HUDEP-2 (cell line): Measurements from ENCODE around the gene CNTNAP2.

ENCODE experiments used
- DNase-seq, 76 experiments: peaks; one replicate each; lab custom pipeline; 2025; ENCODE audit not compliant: unreplicated experiment in 76 of 76; lab: John Stamatoyannopoulos, UW

CNTNAP2 gene

DNA sequence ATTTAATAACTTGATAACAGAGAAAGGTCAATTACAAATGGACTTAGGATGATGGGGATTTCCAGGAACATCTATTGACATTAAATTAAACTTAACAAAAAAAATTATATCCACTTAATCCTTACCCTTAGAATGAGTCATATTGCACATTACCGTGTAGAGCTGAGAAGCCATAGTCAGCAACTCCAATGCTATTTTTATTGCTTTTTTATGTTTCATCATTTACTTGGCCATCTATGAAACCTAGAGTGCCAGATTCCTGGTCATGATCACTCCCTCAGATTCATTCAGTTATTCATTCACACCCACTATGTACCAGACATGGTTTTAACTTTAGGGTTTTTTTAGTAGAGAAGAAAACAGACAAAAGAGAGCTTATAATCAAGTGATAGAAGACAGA, 1180.4 kb downstream of the CNTNAP2 start:
- no peak for DNase-seq

DNA sequence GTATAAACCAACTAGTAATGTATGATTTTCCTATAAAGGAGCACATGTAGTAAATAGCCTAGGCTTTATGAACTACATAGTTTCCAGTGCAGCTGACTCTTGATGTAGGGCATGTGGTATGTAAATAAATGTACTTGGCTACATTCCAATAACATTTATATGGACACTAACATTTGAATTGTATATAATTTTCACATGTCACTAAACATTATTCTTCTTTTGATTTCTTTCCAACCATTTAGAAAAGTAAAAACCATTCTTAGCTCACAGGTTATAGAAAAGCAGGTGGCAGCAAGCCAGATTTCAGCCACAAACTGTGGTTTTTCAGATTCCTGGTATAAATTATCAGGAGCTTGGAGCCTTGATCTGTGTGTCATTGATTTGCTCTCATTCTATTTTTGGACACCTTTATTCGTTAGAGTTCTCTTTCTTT, 1182.0 kb downstream of the CNTNAP2 start:
- no peak for DNase-seq

DNA sequence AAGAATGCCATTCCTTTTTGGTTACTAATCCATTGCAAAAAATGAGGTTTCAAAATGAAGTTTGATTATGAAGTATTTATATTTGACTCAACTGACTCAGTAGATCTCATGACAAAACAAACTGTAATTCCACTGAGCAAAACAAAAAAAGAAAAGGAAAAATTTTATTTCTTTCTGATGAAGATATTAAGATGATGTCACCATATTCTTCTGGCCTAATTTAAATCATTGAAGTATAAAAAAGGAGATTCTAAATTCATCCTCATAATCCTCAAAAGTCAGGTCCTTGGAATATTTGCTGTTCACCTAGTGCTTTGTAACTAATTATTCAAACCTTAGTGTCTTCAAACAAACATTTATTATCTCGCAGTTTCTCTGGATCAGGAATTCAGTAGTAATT, 1183.7 kb downstream of the CNTNAP2 start:
- no peak for DNase-seq

DNA sequence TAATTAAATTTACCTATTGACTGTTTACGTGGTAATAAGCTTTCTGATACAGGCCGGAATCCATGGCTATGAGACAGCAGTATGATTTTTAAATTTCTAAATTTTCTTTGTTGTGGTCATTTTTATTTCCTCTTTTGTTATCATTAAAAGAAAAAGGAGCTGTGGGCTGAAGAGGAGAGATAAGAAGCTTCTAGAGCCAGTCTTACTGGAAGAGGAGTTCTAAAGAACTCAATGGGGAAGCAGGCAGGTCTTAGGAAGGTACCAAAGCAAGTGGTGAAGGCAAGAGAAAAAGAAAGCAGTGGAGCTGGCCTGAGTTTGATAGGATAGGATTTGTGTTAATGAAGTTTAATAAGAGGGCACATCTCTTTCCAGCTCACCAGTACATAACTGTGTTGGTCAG, 1187.8 kb downstream of the CNTNAP2 start:
- DNase-seq: peak in 2 of 76 experiments; percentile 2 to 15

DNA sequence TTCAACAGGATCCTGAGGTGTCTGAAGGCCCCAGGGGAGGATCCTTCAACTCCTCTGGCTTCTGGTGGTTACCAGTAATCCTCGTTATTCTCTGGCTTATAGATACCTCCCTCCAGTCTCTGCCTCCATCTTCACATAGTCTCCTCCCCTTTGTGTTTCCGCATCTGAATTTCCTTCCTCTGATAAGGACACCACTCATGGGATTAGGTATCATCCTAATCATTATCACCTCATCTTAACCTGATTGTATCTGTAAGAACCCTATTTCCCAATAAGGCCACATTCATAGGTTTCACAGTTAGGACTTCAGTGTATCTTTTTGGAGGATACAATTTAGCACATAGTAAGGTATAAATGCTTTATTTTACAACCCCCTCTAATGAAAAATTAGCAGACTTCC, 1189.2 kb downstream of the CNTNAP2 start:
- no peak for DNase-seq

DNA sequence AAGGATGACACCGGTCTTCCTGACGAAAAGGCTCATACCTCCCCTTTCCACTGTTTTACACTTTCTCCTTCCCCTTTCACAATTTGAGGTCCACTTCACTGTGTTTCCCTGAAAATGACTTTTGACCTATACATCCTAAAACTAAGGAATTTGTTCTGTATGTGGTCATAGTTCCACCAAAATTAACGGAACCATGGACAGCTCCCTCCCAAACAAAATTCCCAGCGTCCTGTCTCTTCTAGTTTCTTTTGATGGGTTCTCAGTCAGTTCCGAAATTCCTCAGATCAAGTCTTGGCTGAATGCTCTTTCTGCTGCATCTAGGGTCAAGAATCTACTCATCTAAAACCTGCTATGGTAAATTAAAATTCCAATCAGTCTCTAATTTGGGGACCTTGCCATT, 1191.9 kb downstream of the CNTNAP2 start:
- DNase-seq: no peak

DNA sequence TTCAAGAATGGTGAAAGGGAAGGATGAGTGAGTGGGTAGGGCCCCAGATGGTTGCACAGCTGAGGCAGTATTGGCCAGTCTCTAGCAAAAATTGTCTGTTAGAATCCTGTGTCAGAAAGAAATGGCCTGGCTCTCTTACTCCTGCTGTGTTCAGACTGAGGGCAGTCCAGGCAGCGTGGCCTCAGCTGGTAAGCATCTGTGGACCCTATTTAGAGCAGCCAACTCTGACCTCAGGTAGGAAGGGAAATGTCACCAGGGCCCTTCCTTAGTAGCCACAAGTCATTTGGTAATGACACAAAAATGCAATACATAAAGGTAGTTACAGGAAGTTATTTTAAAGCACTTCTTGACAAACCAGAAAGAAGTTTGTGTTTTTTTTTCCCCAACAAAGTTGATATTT, 1194.7 kb downstream of the CNTNAP2 start:
- DNase-seq: no peak

DNA sequence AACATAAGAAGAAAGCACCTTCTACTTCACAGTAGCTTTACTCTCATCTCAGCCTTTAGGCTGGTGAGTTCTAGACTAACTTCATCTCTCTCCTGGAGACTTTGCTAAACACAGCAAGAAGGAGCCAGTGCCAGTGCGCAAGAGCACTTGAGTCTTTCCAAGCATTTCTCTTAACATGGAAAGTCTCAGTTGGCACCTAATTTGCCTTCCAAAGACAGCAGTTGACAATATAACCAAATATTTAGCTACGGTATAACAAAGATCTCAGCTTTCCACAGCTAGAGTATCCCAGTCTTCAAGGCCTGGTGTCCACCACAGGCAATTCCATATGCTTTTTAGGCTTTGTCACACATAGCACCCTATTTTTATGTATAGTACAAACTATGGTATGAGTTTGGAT, 1204.9 kb downstream of the CNTNAP2 start:
- no peak for DNase-seq

DNA sequence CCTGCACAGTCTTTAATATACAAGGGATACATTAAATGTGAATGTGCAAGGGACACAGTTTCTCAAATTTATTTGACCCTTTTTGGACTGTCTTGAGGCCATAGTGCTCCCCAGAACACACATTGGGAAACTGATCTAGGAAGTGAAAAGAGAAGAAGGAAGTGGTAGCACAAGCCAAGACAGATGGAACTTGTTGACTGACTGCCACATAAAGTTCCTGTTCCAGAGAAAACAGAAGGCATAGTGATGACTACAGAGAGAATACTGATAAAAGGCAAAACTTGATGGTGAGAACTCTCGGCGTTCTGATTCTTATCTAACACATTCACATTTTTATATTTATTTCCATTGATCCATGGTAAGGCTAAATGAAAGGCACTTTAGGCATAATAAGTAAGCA, 1216.4 kb downstream of the CNTNAP2 start:
- DNase-seq: no peak

DNA sequence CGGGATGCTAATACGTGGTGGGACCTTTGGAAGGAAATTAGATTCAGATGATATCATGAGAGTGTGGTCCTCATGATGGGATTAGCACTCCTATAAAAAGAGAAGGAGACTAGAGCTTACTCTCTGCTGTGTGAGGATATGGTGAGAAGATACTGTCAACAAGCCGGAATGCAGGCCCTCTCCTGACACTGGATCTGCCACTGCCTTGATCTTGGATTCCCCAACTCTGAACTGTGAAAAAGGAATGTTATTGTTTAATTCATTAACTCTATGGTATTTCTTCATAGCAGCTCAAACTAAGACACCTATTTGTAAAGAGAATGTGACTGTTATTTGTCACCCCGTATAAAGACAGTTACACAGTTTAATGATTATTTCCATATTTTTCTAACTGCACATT, 1246.5 kb downstream of the CNTNAP2 start:
- no peak for DNase-seq

DNA sequence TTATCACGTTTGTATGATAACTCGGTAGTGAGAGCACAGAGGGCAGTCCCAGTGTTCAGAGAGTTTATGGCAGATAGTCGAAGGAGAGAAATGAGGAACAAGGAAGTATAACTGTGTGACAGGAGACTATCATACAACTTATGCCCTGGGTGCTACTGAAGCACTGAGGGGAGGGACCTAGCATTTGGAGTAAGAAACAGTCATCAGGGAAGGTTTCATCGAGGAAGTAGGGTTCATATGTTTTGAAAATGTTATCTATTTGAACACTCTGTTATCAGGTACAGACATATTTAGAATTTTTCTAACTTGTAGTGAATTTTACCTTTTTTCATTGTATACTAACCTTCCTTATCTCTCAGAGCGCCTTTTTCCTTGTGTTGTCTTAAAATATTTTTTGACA, 1259.6 kb downstream of the CNTNAP2 start:
- no peak for DNase-seq

DNA sequence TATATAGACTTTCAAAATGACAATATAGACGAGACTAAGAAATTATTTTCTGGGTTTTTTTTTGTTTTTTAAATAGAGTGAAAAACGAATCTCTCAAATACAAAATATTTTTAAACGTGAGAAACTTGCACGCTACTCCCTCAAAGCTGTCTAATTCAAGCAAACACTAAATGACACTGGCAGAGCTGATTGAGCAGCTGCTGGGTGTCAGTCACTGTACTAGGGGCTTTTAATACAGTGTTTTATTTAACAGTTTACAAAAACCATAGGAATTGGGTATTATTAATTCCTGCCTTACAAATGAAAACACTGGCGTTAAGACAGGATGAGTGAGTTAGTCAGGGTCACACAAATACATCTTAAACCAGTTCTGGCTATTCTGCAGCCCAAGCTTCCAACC, 1264.3 kb downstream of the CNTNAP2 start:
- DNase-seq: no peak

DNA sequence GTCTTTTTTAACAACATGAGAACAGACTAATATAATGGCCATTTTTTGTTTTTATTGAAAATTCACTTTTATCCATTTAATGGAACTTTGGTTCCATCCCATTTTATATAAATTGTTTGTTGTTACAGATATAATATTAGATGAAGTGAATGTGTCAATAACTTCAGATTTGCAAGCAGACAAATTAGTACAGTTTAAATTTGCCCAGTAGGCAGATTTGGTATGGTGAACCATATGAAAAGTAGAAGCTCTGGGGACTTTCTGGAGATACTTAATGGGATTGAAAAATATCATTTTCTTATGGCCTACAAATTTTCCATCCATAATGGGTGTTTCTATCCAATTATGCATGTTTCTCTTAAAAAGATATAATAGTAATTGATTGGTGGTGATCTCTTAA, 1277.7 kb downstream of the CNTNAP2 start:
- DNase-seq: no peak

DNA sequence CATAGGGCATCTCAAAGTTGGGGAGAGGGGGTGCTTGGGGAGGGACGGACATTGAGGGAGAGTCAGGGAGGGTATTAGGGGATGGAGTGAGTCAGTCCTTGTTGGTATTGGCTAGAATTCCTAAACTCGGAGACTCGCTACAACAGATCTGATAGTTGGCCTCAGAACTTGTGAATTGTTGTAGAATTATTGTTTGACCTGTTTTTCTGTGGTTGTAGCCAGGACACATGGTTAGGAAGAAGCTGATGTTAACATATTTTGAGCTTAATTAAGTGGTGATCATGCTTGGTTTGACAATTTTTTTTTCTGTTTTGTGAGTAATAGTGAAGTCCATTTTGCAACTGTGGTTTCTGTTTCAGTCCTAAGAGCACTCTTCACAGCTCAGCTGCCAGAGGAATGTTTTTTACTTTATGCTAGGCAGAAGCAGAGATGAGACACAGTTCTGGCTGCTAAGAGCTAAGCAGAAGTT, 1283.7 kb downstream of the CNTNAP2 start:
- DNase-seq: no peak

DNA sequence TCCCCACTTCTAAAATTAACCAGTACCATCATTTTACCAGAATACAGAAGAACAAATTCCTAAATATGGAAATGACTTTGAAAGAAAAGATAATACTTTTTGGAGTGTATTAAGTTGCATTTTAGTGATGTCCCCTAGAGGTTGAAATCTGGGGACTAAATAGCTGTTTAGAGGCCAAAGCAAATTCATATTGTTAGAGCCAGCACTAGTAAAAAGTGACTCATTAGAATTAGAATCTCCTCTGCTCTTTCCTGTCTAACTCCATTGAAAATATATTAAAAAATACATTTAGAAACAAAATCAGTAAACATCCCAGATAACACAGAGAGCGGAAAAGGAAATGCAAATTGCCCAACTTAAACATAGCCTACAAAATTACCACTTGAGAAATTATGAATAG, 1284.3 kb downstream of the CNTNAP2 start:
- no peak for DNase-seq

DNA sequence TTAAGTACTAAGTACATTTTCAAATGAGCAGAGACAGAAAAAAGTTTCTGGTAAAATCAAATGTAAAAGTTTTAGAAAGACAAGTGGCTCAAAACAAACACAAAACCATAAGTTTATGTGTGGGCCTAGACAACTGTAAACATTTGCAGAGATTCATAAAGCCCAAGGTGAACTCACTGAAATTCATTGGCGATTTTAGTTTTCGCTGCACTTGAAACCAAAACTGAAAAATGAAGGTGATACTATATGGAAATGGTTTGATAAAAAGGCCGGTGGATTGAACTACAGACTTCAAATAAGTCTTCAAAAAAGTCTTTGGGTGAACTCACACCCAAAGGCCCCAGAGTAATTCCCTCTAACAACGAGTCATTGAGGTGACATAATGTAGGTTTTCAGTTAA, 1289.0 kb downstream of the CNTNAP2 start:
- DNase-seq: no peak

DNA sequence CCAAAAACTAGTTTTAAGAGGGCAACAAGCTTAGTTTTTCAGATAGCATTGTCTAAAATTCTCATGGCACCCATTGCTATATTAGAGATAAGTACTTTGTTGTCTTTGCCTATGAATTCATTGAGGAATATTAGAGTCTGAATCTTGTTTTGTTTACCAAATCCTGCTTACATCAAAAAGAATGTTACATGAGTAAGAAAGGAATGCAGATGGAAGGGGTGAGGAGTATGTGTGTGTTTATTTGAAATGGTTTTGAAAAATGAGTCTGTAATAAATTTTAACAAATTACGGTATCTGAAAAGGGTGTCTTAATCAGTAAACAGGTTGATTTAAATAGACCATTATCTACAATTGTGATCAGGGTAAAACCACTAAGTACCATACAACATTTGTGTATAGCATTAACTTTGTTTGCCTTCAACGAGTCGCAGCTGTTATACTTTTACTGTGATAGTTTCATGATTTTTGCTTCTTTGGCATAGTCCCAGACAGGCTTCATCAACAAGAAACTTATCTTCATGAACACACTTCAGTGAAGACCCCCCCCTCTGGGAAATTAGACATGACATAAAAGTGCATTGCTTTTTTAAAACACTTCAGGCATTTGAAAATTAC, 1290.0 kb downstream of the CNTNAP2 start:
- no peak for DNase-seq

DNA sequence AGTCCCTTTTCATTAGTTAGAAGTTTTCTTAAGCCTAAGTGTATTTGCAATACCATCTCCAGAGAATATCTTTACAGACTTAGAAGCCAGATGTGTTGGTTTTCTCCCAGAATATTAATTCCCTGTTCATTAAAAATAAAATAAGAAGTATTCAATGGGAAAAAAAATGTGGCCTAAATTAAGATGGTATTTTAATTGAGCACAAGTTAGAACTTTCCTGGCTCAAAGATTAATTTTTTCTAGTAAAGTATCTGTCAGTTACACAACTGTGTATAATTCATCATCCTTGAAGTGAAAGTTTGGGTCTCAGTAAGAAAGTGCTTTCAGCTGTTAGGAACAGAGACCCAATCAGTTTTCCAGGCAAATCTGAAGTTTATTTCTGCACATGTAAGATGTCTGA, 1294.5 kb downstream of the CNTNAP2 start:
- DNase-seq: no peak

DNA sequence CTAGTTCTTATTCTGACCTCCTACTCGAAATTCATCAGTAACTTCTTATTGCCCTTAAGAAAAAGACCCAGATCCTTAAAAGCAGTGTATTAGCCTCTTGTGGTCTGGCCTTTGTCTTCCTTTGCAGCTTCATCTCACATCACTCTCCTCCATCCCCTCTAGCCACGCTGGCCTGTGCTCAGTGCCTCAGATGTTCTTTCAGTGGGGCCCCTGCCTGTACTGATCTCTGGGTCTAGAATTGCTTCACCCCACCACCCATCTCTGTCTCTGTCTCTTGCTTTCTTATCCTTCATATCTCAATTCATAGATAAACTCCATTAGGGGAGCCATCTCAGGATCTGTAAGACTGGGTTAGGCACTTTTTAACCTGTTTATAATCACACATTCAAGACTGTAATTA, 1295.5 kb downstream of the CNTNAP2 start:
- DNase-seq: no peak

DNA sequence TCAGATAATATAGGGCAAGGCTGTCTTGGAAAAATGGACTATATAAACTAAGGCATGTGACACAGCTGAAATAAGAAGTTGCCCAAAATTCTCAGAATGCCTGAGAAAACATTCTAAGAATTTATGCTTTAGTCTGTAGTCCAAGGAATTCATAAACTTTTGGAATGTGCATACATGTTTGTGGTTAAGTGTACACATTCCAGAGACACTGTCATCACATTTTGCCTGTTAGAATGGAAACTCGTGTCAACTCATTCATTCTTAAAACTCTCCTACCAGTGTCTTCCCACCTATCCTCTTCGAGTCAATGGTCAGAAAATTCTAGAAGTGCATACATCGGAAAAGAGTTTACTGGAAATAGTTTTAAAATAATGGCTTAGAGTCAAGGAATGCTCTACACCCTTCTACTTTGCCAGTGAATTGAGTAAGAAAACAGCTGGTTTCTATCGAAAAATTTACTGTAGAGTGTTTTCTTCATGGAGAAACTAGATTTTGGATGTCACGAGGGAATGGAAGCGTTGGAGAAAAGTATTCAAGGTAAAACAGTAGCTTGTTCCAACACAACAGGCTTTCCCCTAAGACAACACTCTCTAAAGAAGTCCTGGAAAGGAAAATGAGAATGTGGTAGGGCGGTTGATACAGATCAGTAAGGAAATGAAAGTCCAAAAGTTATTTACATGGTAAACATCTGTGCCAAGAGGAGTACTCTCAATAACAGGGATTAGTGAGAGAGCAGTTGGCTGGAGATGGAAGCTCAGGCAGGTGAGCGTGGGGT, 1296.4 kb downstream of the CNTNAP2 start:
- DNase-seq: no peak

DNA sequence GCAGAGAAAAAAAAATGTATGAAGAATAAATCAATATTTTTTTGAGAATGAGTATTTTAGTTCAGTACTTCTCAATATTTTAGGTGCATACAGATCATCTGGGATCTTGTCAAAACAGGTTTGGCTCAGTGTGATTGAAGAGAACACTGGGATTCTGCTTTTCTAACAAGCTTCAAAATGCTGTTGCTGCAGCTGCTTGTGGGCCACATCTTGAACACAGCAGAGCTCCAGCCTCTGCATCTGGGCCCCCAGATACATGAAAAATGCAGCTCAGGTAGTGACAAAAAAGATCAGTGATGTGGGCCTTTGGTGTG, 1296.9 kb downstream of the CNTNAP2 start:
- DNase-seq: no peak

DNA sequence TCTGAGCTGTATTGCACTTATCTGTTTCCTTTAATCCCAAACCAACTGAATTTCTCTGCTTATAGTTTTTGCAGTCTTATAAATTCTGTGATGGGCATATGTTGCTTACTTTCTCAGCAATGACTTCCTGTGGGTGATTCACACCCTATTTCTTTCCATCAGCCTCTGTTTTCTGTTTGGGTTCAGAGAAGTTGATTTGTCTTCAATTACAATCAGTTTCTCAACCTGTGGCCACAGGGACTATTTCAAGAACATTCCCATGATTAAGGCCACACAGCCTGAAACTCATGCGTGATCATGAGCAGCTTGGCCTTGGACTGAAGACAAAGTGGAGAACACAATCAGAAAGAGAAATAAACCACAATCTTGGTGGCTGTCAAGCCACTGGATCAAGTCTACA, 1299.4 kb downstream of the CNTNAP2 start:
- no peak for DNase-seq

DNA sequence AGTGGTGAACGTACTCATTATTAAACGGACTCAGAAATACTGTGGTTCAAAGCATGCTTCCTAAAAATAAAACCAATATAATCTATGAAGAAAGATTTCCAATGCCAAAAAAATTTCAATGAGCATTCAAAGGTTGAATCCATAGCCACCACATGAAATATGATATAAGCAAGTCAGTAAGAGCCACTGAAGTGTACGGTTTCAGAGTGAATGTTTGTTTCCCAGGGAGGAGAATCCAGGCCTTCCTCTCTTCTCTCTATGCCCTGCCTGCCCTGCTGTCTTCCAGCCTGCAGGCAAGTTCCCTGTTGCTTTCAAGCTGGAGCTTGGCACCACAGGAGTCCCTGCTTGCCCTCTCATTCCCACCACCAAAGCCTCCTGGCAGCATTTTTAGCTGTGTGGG, 1302.4 kb downstream of the CNTNAP2 start:
- DNase-seq: no peak
